ENCODE measurements around the gene SPATS2.

- TF ChIP-seq RAD21 (IDR thresholded peaks at IDR 0.05; ENCODE audit: insufficient read depth, low read depth, low read length) (no peak), NFXL1 (IDR thresholded peaks at IDR 0.05; ENCODE audit: borderline replicate concordance) (no peak), CTCF (IDR thresholded peaks at IDR 0.05 in 2 of 3, conservative IDR thresholded peaks at IDR 0.05 in 1 of 3; ENCODE audit: control insufficient read depth in 2 of 3, extremely low read depth in 1 of 3, insufficient read depth in 1 of 3, low read depth in 3 of 3, low read length in 3 of 3) (no peak), CEBPZ (IDR thresholded peaks at IDR 0.05; ENCODE audit: low read depth, low read length) (no peak), PRDM15 (CRISPR knock-in tag; IDR thresholded peaks at IDR 0.05) (no peak), RCOR1 (conservative IDR thresholded peaks at IDR 0.05; ENCODE audit: low read depth, low read length) (no peak)
Observed at GRCh38 chr12:49556391-49557186, 189.3 kb downstream of the SPATS2 start.
